DMS153 (cell line): ENCODE results near the gene ZBTB42.

Experiments used
- DNase-seq: peaks from one replicate; lab custom pipeline; 2025; lab: John Stamatoyannopoulos, UW

The ZBTB42 gene

DNA sequence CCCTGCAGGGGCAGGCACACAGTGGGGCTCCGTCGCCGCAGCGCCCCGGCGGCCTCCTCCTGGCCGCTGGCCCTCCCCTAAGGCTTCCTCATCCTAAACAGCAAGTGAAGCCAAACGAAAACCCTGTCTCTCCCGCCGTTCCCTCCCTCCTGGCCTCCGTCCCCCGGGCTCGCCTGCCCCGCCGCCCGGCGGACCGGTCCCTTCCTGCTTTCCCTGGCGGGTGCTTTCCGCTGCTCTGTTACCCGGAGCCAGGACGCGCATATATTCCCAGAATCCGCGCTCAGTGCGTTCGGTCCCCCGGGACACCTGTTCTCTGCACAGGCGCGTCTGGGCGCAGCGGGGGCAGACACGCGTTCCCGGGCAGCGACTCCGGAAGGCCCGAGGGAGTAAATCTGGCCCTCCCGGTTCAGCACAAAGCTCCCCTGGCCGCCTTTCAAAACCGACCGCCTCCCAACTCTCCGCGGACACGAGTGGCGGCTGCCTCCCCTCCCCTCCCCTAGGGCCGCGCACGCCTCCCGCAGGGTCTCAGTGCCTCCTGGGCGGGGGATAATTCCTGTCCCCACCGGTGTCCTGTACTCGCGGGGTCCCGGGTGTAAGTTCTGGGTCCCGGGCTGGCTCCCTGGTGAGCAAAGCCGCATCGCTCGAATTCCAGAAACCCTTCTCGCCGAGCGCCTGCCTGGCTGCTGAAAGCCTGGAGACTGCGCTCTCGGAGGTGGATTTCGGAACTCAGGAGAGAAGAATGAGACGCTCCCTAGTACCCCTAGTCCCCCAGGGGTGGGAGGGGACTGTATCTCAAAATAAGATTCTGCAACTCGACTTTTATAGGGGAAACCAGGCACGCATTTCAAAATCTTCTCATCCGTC, 42.8 kb downstream of the ZBTB42 start:
- no peak for DNase-seq

DNA sequence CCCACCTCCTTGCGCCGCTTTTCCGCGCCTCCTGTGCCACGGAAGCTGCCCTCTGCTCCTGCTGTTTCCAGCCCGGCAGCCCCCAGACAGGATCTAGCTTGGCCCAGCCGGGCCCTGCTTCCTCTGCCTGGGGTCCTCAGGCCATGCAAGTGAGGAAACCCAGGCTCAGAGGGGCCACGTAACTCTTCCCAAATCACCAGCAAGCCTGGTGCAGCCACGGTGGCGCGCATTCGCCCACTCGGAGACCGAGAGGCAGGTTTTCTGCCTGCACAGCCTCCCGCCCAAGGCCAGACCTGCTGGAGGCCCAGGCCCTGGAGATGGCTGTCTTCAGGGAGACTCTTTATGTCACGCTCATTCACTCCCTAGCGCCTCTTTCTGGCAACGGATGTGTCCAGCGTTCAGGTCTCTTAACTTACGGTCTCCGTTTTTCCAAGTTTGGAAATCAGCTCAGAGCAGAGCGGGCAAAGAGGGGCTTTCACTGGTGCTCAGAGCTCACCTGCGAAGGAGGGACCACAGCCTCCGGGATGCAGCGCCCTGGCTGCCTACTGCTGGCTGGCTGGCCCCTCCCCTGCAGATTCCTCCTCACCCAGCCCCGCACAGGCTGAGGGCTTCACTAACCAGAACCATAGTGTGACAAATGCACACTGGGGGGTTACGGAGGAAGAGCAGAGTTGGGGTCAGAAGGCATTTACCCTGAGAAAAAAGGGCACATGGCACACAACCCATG, 43.6 kb downstream of the ZBTB42 start:
- no peak for DNase-seq

DNA sequence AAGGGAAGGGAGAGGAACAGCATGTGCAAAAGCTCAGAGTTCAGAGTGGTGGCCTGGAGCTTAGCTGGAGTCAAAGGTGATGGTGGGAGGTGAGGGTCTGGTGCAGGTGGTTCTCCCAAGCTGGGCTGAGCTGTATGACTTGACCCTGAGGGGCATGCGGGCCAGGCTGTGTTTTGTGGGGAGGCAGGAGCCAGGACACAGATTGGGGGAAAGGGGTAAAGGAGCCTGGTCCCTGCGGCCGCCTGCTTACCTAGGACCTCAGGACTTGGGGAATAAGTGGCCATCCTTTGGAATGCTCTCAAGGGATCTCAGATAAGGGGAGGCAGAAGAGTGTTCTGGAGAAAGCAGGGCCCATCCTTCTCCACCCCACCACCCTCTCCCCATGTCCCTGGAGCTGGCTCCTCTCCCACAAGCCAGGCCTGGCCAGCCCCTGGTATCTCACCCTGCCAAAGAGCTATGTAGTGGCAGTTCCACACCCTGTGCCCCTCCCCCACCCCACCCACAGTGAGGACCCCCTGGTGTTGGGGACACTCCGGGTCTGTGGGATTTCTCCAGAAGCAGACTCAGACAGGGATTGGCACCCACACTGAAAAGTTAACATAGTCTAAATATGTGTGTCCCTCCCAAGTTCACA, 44.2 kb downstream of the ZBTB42 start:
- DNase-seq, result no peak

DNA sequence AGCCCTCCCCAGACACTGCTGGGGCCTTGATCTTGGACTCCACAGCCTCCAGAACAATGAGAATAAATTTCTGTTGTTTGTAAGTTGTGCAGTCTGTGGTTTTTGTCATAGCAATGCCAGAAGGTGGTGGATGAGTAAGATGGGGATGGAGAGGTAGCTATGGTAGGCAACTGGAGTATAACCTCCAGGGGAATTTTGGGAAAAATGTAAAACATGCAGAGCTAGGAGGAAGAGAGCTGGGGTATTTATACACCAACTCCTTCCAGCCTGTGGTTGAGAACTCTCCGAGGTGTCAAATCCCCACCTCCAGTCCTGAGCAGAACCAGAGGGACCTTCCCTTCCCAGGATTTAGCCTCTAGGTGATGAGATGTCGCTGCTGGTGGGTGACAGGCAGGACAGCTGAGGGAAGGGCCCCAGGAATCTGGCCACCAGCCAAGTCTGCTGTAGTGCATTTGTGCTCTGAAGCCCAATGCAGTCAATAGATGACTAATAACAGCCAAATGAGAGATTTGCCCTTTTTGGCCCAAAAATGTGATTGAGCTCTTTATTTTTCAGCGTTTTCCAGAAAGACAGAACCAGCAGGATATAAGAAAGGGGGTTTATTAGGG, 45.0 kb downstream of the ZBTB42 start:
- DNase-seq, result no peak

DNA sequence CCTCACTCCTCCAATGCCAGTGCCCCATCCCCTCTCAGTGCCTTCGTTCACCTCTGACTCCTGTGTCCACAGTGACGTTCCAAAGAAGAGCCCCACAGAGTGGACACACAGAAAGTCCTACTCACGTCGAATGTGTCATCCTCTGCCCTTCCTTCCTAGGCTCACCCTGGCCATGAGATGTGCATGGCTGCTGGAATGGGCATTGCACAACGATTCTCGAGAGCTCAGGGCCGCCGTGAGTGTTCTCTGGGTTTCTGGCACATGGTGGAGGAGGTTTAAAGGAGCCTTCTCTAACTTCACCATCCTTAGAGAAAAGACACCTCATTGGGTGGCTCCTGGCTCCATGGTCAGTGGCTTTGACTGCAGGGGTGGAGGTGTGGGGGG, 51.4 kb downstream of the ZBTB42 start:
- no peak for DNase-seq
